ENCODE measurements around the gene AHNAK.
"Not testable (repeated sequence)": the region's sequence is repeated elsewhere in the genome, so short reads cannot be mapped to it uniquely, and the experiment has no call there.

The AHNAK gene

DNA sequence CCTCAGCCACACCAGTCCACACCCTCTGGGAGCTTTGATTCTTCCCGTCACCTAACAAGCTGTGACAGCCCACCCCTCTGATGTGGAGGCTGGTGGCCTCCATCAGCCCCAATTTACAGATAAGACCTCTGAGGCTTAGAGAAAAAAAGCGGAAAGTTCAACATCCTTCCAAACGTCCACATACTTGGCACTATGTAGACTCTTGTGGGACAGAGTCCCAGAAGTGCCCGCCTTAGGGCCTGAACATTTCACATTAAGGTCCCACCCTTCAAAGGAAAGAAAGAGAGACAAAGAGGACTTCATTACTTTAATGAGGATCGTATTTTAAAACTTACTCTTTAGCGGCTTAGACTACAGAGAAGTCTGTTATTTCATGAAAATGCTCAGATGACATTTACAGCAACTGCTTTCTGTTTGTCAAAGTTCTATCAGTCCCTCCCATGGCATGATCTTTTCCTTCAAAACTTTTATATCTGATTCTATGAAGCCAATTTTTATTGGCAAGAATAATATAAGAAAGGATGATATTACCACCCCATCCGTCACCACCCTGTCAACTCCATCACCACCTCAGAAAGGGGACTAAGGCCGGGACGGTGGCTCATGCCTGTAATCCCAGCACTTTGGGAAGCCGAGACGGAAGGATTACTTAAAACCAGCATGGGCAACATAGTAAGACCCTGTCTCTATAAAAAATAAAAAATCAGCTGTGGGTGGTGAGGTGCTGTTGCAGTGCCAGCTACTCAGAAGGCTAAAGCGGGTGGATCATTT is 143.5 kb downstream of the AHNAK start:
- no peak for DNase-seq (ENCODE audit: low spot score)

DNA sequence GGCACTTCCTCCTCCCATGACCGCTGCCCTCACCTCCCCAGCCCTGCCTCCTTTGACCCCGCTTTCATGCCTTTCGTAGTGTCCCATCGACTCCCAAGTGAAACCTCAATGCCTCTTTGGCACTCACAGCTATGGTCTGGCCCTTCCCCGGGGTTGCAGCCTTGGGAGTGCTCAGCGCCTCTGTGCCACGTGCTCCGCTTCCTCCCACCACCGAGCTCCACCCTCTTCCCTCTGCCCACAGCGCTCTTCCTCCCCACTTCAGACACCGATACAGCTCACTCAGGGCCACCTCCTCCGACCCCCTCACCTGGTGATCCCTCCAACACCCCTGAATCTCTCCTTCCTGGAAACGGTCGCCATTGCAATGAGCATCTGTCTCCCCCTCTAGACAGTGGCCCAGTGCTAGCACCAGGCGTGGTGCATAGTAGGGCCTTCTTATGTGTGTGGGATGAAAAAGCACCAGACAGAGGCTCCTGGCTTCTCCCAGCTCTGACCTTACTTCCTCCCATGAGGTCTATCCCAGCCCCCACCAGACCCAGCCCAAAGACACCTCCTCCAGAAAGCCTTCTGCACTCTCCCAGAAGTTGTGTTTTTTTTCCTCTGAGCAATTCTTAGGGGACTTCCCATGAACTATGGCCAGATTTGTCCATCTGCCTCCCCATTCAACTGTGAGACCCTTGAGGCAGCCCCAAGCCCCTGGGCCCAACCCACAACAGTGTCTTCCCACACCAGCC is 144.2 kb downstream of the AHNAK start:
- peak; percentile 61 for DNase-seq (ENCODE audit: low spot score)

DNA sequence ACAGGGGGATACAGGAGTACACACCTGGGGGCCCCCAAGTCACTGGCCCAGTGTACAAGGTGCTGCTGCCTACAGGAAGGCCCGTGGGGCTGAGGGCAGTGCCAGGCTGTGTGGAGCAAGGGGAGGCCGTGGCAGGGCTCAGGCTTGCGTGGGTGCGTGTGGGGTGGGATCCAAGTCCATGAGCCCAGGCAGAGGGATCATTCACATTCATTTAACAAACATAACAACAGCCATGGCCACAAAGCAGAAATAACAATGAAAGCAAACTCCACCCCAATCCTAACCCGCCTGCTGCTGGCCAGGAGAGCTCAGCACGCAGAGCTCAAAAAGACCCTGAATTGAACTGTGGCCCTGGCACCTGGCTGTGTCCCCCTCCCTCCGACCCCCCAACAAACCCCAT is 144.8 kb downstream of the AHNAK start:
- DNase-seq (ENCODE audit: low spot score), result no peak

DNA sequence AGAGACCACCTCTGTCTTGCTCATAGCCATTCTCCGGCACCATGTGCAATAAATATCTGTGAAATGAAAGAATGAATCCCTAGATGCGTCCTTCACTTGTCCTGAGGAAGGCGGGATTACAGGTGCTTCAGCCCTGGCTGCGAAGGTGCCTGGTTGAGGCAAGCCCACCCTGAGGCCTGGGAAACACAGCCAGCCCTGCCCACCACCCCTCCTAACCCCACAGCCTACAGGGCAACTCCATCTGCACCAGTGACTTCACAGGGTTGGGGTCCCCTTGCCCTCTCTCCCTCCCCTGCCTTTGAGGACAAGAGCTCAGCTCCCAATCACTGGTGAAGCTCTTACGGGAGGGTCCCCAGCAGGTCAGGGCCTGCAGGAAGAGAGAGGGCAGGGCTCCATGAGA is 145.2 kb downstream of the AHNAK start:
- no peak for DNase-seq (ENCODE audit: low spot score)

DNA sequence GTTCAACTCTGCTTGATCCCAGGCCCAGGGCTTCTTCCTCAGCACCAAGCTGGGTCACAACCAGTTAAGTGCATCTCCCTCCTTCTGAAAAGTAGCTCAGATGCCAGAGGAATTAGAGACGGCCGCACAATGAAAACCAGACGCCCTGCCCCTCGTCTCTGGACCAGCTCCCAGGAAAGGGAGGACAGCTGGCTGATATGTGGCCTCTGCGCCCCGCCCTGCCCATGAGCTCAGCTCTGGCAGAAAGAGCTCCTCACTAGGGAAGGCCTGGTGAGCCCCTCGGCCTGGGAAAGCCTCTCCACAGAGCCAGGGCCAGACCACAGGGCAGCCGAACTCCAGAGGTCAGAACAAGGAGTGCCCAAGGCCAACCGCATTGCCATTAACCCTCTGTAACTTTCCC is 145.8 kb downstream of the AHNAK start:
- DNase-seq (ENCODE audit: low spot score), result peak; percentile 97

DNA sequence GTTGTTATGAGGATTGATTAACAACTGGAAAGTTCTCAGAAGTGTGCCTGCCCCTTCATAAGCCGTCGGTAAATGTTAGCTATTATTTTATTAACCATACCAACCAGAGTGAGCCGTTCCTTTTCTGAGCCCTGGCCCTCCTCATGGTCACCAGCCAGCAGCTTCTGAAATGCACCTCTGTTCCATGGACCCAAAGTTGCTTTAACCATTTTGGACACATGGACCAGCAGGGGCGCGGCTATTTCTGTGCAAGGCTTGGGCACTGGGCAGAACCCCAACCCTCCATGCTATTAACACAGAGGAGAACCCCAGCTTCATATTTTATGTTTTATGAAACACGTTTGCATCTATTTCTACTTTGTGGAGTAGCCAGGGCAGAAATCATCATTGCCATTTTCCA is 146.3 kb downstream of the AHNAK start:
- no peak for DNase-seq (ENCODE audit: low spot score)

DNA sequence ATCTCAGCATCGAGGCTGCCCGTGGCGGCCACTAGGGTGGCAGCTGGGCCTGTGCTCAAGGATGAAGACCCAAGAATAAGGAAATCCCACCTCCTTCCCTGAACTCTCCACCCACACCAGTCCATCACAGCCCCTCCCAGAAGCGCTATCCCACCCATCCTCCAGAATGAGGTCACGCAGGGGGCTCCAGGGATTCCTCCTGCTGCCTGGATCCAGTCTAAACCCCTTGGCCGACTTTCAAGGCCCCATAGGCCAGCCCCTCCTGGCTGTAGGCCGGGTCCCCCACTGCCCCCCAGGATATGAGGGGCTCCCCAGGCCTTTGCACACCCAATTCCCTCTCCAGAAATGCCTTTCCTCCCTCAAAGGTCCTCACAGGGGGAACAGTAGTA is 146.7 kb downstream of the AHNAK start:
- no peak for DNase-seq (ENCODE audit: low spot score)

DNA sequence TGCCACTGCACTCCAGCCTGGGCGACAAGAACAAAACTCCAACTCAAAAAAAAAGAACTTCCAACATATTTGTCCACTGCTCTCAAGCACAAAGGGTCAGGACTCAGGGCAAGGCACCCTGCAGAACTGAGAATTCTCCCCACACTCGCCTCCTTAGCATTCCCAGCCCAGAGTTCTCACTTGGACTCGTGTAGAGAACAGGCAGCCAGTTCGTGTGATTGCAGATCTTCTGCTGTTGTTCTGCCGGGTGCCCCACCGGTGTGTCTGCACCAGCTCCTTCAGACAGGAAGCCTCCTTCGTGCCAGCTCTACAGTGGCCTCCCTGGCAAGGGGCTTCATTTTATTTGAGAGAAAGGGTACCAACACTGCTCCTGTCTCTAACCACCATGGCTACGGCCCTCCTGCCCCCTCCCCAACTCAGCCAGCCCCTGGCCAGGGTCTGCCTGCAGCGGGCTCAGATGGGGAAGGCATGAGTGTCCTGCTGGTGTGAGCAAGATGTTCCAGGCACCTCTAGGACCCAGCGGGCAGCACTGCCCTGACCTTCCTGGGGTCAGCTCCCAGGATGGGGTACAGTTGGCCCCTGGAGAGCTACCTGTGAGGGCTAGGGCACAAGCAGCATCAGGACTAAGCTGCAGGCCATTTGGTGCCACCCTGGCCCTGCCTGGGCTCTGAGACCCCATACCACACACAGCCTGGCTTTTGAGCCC is 147.3 kb downstream of the AHNAK start:
- no peak for DNase-seq (ENCODE audit: low spot score)

DNA sequence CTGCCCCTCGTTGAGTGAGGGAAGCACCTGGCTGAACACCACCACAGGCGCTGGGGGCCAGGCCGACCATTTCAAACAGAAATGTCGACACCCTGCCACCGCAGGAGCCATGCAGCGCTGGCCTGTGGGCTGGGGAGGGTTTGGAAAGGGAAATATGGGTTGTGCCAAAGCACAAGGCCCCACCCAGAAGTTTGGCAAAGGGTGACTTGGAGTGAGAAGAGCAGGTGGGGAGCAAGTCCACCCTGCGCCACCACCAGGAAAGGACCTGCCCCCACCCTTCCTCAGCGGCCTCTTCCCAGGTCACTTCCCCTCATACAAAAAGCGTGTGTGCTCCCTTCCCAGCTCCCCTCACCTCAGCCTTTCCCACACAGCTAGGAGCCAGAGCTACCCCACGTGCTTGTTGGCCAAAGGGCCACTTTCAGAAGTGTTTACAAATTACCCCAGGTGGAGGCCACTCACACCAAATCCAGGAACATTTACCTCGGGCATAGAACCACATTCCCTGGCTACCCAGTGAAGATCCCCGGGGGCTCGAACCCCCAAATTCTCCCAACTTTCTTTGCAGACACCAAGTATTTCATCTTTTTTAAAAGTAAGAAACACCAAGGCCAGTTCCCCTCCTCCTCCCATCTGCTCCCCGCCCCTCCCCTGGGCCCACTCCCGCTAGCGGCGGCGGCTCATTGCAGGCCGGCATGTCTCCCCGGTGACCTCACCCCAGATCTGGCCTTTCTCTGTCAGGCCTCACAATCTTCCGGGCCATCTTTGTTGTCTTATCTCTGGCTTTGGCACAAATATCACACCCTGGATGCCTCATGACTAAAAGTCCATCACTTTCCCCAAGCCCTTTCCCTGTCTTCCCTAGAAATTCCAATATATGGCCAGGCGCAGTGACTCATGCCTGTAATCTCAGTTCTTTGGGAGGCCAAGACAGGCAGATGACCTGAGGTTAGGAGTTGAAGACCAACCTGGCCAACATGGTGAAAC is 148.3 kb downstream of the AHNAK start:
- DNase-seq (ENCODE audit: low spot score), result peak; percentile 40

DNA sequence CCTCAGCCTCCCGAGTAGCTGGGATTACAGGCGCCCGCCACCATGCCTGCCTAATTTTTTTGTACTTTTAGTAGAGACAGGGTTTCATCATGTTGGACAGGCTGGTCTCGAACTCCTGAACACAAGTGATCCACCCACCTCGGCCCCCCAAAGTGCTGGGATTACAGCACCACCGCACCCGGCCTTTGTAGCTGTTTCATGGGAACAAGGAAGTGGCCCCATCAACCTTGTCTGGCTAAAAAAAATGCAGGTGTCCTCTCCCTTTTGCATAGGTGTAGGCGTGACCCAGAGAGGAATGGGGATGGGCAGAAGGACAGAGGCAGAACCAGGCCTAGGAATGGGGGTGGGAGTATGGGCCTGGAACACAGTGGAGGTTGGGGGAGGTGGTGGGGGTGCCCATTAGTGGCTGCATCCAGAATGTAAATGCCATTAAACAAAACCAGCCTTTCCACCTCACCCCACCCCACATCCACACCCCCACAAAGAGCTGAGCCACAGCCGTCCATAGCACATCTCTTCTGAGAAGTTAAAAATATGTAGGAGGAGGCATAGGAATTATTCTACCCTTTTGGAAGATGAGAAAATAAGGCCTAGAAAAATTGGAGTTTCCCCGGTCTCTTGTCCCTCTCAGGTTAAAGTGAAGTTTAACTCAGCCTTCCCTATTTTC is 150.6 kb downstream of the AHNAK start:
- DNase-seq (ENCODE audit: low spot score), result no peak

DNA sequence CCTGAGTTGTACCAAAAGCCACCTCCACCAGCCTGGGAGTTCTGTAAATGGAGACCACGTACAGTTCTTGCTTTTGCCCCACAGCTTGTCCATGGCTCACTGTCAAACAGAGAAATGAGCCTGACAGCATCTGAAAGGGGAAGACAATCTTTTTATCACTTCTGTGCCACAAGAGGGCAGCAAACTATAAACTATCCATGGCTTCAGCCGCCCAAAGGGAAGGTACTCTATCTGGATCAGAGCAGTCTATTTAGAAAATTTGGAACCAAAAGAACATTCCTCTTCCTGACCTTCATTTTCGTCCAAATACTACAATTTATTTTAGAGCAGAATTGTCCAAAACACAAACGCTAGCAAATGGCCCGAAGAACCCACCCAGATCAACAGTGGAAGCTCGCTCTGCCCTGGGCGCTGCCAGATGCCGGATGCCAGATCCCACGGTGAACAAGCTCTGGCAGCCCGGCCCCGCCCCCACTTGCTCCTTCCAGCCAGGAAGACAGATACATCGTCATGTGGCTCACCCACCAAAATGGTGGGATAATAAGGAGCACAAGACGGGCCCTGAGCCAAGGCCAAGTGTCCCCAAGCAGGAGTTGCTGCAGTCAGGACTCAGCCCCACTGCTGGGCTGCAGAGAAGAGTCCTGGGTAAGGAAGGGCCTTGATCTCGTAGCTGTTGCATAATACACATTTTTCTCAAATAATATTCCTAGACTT is 151.6 kb downstream of the AHNAK start:
- peak; percentile 84 for DNase-seq (ENCODE audit: low spot score)

DNA sequence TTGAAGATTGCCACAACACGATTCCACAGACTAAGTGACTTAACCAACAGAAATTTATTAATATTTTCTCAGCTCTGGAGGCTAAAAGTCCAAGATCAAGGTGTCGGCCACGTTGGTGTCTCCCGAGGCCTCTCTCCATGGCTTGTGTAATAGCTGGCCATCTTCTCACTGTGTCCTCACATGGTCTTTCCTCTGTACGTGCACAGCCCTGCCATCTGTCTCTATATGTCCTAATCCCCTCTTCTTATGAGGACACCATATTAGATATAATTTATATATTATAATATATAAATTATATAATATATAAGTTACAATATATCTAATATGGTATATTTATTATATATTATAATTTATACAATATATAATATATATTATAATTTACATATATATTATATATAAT is 152.9 kb downstream of the AHNAK start:
- no peak for DNase-seq (ENCODE audit: low spot score)

DNA sequence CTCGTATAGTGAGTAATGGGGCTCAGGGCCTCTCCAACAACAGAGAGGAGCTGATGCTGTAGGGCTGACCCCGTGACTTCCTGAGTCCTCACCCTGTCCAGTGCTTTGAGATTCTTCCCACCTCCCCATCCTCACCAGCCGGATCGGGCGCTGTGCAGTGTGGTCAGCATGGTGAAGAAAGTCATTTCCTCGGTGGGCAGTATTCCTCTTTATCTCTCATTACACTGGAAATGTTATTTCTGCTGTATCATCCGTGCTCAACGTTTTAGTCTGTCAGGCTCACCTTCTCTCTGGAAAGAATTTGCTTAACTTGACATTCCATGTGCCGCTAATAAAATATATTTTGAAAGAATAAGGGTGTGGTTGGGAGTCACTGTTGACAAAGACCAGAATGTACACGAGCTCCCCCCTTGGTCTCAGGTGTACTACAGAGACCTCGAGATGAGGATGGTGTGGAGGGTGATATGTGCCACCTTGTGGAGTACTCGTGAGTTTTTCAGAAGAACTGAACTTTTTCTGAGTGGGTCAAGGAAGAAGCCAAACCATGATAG is 153.5 kb downstream of the AHNAK start:
- no peak for DNase-seq (ENCODE audit: low spot score)

DNA sequence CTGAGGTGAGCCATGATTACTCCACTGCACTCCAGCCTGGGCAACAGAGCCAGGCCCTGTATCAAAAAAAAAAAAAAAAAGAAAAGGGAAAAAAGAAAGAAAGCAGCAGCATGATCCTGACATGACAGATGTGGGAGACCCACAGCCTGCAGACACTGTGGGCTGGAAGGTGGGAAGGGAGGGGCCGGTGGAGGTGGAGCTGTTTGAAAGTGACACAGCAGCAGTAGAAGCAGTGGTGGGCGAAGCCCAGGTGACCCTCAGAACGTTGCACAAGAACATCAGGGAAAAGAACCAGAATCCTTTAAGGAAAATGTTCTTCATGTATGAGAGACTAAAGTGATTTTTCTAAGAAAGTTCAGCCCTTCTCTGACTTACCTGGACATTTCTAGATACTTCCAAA is 154.1 kb downstream of the AHNAK start:
- no peak for DNase-seq (ENCODE audit: low spot score)

DNA sequence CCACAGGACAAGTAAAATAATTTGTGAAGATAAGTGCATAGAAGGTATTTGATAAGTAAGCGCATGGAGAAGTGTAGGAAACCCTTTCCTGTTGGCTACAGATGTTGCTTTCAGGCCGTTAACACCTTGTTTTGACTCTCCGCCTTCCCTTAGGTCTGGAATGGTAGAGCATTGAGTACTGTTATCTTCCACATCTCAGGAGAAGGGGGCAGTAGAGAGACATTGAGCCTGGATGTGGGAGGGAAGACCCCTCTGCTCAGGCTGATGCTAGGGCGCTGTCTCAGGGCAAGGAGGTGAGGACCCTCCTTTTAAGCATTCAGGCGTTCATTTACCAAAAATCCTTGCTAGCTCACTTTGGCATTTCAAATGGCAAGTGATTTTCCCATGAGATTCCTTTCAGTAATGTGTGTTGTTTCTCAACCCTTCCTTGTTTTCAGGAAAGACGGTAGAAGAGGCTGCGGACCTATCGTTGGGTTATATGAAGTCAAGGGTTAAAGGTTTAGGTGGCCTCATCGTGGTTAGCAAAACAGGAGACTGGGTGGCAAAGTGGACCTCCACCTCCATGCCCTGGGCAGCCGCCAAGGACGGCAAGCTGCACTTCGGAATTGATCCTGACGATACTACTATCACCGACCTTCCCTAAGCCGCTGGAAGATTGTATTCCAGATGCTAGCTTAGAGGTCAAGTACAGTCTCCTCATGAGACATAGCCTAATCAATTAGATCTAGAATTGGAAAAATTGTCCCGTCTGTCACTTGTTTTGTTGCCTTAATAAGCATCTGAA is 154.8 kb downstream of the AHNAK start:
- DNase-seq (ENCODE audit: low spot score), result no peak

DNA sequence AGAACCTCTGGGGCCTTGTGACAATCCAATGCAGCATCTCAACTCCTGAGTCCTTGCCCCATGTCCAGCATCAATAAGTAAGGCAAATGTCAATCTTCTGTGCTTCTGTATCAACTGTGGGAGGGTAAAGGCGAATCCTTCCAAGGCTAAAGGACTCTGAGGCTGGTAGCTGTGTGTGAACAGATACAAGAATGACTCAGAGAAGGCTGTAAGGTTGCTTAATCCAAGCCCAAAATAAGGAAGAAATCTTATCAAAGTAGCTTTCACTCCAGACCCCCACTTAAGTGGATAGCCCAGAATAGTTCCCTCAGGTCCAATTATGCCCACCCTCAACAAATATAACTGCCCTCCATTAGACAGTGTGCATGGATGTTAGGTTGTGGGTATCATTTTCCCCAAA is 155.9 kb downstream of the AHNAK start:
- no peak for DNase-seq (ENCODE audit: low spot score)

DNA sequence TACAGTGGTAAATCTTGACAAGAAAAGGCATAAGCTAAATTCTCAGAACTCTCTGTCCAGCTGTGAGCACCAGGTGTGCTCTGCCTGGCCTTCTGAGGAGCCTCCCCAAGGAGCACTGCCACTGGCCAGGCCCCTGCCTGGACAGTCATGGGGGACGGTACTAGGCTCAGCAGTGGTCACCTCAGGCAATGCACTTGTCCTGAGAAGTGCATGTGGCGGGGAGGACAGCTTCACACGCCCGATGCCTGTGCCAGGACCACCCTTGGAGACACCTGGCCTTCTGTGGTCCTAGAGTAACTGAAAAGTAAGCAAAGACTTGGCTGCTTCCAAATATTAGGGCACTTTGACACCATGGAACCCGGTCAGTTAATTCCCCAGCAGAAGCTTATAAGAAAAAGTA is 156.4 kb downstream of the AHNAK start:
- no peak for DNase-seq (ENCODE audit: low spot score)

DNA sequence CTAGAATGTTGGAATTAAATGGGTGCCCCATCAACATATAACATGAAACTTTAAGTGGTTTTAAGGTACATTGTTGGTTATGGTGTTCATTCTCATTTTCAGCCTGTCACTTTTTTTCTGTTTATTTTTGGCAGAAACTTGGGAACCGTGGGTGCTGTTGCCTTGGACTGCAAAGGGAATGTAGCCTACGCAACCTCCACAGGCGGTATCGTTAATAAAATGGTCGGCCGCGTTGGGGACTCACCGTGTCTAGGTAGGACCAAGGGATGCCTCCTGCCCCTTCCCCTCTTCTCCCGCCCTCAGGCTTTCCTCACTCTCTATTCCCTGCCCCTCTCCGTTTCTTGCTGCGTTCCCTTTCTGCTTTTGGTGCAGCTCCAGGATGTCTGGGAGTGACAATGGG is 157.6 kb downstream of the AHNAK start:
- DNase-seq (ENCODE audit: low spot score), result no peak

DNA sequence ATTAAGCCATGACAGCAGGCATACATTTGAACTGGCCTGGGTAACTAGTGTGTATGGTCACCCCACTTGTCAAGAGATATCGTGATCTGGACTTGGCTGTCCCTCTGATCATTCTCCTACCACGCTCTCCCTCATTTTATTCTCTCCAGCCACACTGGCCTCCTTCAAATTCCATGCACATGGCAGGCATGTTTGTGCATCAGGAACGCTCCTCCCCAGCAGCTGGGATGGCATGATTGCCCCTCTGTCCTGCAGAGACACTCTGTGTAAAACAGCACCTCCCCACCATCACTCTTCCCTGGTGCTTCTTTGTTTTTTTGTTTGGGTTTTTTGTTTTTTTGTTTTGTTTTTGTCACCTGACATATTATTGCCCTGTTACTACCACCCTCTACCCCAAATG is 159.2 kb downstream of the AHNAK start:
- DNase-seq (ENCODE audit: low spot score), result no peak

DNA sequence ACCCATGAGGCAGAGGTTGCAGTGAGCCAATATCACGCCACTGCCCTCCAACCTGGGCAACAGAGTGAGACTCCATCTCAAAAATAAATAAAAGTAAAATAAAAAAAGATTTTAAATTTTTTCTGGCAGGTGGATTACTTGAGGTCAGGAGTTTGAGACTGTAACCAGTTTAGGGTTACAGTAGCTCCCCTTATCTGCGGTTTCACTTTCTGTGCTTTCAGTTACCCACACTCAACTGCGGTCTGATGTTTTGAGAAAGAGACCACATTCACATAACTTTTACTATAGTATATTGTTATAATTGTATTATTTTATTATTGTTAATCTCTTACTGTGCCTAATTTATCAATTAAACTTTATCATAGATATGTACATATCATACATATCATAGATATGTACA is 160.5 kb downstream of the AHNAK start:
- not testable (repeated sequence) for DNase-seq (ENCODE audit: low spot score)
